NT2/D1 (cell line): ENCODE results near the gene DLG2.

Experiments
- YY1 ChIP-seq: IDR thresholded peaks from 2 replicates; pipeline ENCODE4 v1.6.1; 2011; ENCODE audit not compliant: insufficient read length, insufficient read depth
- ZNF274 ChIP-seq: IDR thresholded peaks from 2 replicates; pipeline ENCODE4 v1.6.1; 2011; ENCODE audit warnings: mild to moderate bottlenecking, low read depth, low read length

GRCh38 chr11:84857746-84858145 lies 769.4 kb downstream of the DLG2 start:
- TF ChIP-seq YY1 (no peak), ZNF274 (no peak)
